Measurements from ENCODE around the gene LRRC10B. TPM values are rescaled to one million over a fixed set of nuclear protein-coding genes. Genes with fewer than 3 reads are reported as not detected.

Gene LRRC10B
- total and polyA plus RNA-seq, 2 donors from 2014 or later, result 1.0 to 2.9 TPM

- no peak for TF ChIP-seq CTCF (IDR thresholded peaks at IDR 0.05; ENCODE audit: borderline replicate concordance, extremely low read depth, insufficient read depth)
- no peak overlapping the region for H3K4me3 ChIP-seq (ENCODE audit: low read length in 3 of 3)
- H3K36me3 ChIP-seq (ENCODE audit: control insufficient read depth in 2 of 3, insufficient read depth in 3 of 3, low read length in 3 of 3), result no peaks in the 10 kb centered on the region
- H3K27ac ChIP-seq (ENCODE audit: low read depth in 2 of 2, low read length in 2 of 2), result no peak overlapping the region
- FAIRE-seq, result no peak
- no peaks in the 10 kb centered on the region for H3K27me3 ChIP-seq (ENCODE audit: control insufficient read depth, insufficient read depth, low read length)
- no peak overlapping the region for H3K9ac ChIP-seq (ENCODE audit: low read length in 3 of 3)
- H3K9me3 ChIP-seq (ENCODE audit: control insufficient read depth in 2 of 3, insufficient read depth in 1 of 3, low read length in 3 of 3), result no peaks in the 10 kb centered on the region
- intact Hi-C loops (cut with DNase I), result no loop called here
- no peak for DNase-seq
- no peaks in the 10 kb centered on the region for H3K4me1 ChIP-seq (ENCODE audit: control insufficient read depth in 2 of 3, insufficient read depth in 2 of 3, low read depth in 1 of 3, low read length in 3 of 3)
These were observed 35.2 kb downstream of the LRRC10B start for GRCh38 chr11:61543606-61544306.

- no peak for TF ChIP-seq CTCF (IDR thresholded peaks at IDR 0.05; ENCODE audit: borderline replicate concordance, extremely low read depth, insufficient read depth)
- DNase-seq, result no peak
- Histone ChIP-seq H3K36me3 (ENCODE audit: control insufficient read depth in 2 of 3, insufficient read depth in 3 of 3, low read length in 3 of 3) (no peaks in the 10 kb centered on the region), H3K9me3 (ENCODE audit: control insufficient read depth in 2 of 3, insufficient read depth in 1 of 3, low read length in 3 of 3) (no peaks in the 10 kb centered on the region), H3K4me1 (ENCODE audit: control insufficient read depth in 2 of 3, insufficient read depth in 2 of 3, low read depth in 1 of 3, low read length in 3 of 3) (no peaks in the 10 kb centered on the region), H3K27ac (ENCODE audit: low read depth in 2 of 2, low read length in 2 of 2) (no peak overlapping the region), H3K4me3 (ENCODE audit: low read length in 3 of 3) (no peak overlapping the region), H3K27me3 (ENCODE audit: control insufficient read depth, insufficient read depth, low read length) (no peaks in the 10 kb centered on the region), H3K9ac (ENCODE audit: low read length in 3 of 3) (no peak overlapping the region)
- intact Hi-C loops (cut with DNase I), result no loop called here
- FAIRE-seq, result no peak
These were observed 35.9 kb downstream of the LRRC10B start for GRCh38 chr11:61544466-61544865.

GRCh38 chr11:61545341-61545740, 36.8 kb downstream of the LRRC10B start:
- TF ChIP-seq CTCF (IDR thresholded peaks at IDR 0.05; ENCODE audit: borderline replicate concordance, extremely low read depth, insufficient read depth), result no peak
- H3K27me3 ChIP-seq (ENCODE audit: control insufficient read depth, insufficient read depth, low read length), result no peaks in the 10 kb centered on the region
- no peak for FAIRE-seq

GRCh38 chr11:61545921-61546320, 37.4 kb downstream of the LRRC10B start:
- no peak for TF ChIP-seq CTCF (IDR thresholded peaks at IDR 0.05; ENCODE audit: borderline replicate concordance, extremely low read depth, insufficient read depth)
- Histone ChIP-seq H3K4me3 (ENCODE audit: low read length in 3 of 3) (no peak overlapping the region), H3K4me1 (ENCODE audit: control insufficient read depth in 2 of 3, insufficient read depth in 2 of 3, low read depth in 1 of 3, low read length in 3 of 3) (no peaks in the 10 kb centered on the region), H3K27ac (ENCODE audit: low read depth in 2 of 2, low read length in 2 of 2) (no peak overlapping the region), H3K27me3 (ENCODE audit: control insufficient read depth, insufficient read depth, low read length) (no peaks in the 10 kb centered on the region), H3K9me3 (ENCODE audit: control insufficient read depth in 2 of 3, insufficient read depth in 1 of 3, low read length in 3 of 3) (no peaks in the 10 kb centered on the region), H3K9ac (ENCODE audit: low read length in 3 of 3) (no peak overlapping the region), H3K36me3 (ENCODE audit: control insufficient read depth in 2 of 3, insufficient read depth in 3 of 3, low read length in 3 of 3) (no peaks in the 10 kb centered on the region)
- FAIRE-seq (no peak), DNase-seq (no peak)
- intact Hi-C loops (cut with DNase I), result no loop called here

More at GRCh38 chr11:61545341-61545740, 36.8 kb downstream of the LRRC10B start:
- DNase-seq, result no peak
- H3K4me3 ChIP-seq (ENCODE audit: low read length in 3 of 3), result no peak overlapping the region
- no peaks in the 10 kb centered on the region for H3K9me3 ChIP-seq (ENCODE audit: control insufficient read depth in 2 of 3, insufficient read depth in 1 of 3, low read length in 3 of 3)
- H3K4me1 ChIP-seq (ENCODE audit: control insufficient read depth in 2 of 3, insufficient read depth in 2 of 3, low read depth in 1 of 3, low read length in 3 of 3), result no peaks in the 10 kb centered on the region
- no peak overlapping the region for H3K9ac ChIP-seq (ENCODE audit: low read length in 3 of 3)
- intact Hi-C loops (cut with DNase I), result no loop called here
- no peak overlapping the region for H3K27ac ChIP-seq (ENCODE audit: low read depth in 2 of 2, low read length in 2 of 2)
- H3K36me3 ChIP-seq (ENCODE audit: control insufficient read depth in 2 of 3, insufficient read depth in 3 of 3, low read length in 3 of 3), result no peaks in the 10 kb centered on the region

Data from kidney (tissue), 14 donors.